Lung (tissue), 12 donors: ENCODE data around the gene ATAD3C. TPM values are rescaled to one million over a fixed set of nuclear protein-coding genes. Genes with fewer than 3 reads are reported as not detected.
"Not testable (repeated sequence)": the region's sequence is repeated elsewhere in the genome, so short reads cannot be mapped to it uniquely, and the experiment has no call there.

Source experiments
- ATAC-seq: fragments of 200-7000 bp; cut with Tn5 transposase; one replicate; pipeline ENCODE4 v1.9.1; 2020; ENCODE audit warnings: moderate number of reproducible peaks; ENCODE audit not compliant: insufficient read depth, low FRiP score
- DNase-seq, 3 donors: peaks; one replicate each; pipeline ENCODE4 v3.0.0-alpha.2; 2013 to 2017
- H3K27ac ChIP-seq, 2 donors: one replicate each; pipeline ENCODE4 v1.5.1; 2013; ENCODE audit warnings: mild to moderate bottlenecking in 2 of 2, moderate library complexity in 2 of 2, control low read depth in 1 of 2, inconsistent platforms in 1 of 2, low read depth in 1 of 2, low read length in 1 of 2
- H3K27me3 ChIP-seq, 3 donors: one replicate each; pipeline ENCODE4 v1.5.1; 2013; ENCODE audit warnings: low read length in 2 of 3; ENCODE audit not compliant: control insufficient read depth in 3 of 3, insufficient read depth in 3 of 3
- H3K36me3 ChIP-seq, 4 donors: one replicate each; pipeline ENCODE4 v1.5.1; 2013; ENCODE audit warnings: low read length in 4 of 4, mild to moderate bottlenecking in 1 of 4, moderate library complexity in 1 of 4; ENCODE audit not compliant: control insufficient read depth in 4 of 4, insufficient read depth in 4 of 4
- H3K4me1 ChIP-seq, 5 donors: one replicate each; pipeline ENCODE4 v1.5.1; 2013; ENCODE audit warnings: low read length in 5 of 5, mild to moderate bottlenecking in 2 of 5, moderate library complexity in 1 of 5; ENCODE audit not compliant: control insufficient read depth in 5 of 5, insufficient read depth in 5 of 5
- H3K4me3 ChIP-seq: one replicate; pipeline ENCODE4 v1.5.1; 2013; ENCODE audit warnings: mild to moderate bottlenecking, control low read depth, moderate library complexity
- H3K9ac ChIP-seq, 2 donors: one replicate each; pipeline ENCODE4 v1.5.1; 2013; ENCODE audit warnings: low read length in 2 of 2, control low read depth in 1 of 2; ENCODE audit not compliant: insufficient read depth in 1 of 2
- H3K9me3 ChIP-seq, 4 donors: one replicate each; pipeline ENCODE4 v1.5.1; 2013; ENCODE audit warnings: low read length in 3 of 4, mild to moderate bottlenecking in 1 of 4, moderate library complexity in 1 of 4; ENCODE audit not compliant: control insufficient read depth in 4 of 4, insufficient read depth in 3 of 4
- CTCF ChIP-seq: IDR thresholded peaks from 2 replicates; pipeline ENCODE4 v1.5.1; 2012; ENCODE audit warnings: mild to moderate bottlenecking; ENCODE audit errors: control extremely low read depth, extremely low read depth
- WGBS, 2 donors: extraction: QIAGEN DNeasy Blood & Tissue Kit; methylation state at CpG; one replicate each; pipeline ENCODE4 v1.1.7; 2013; 5-methylcytosine and 5-hydroxymethylcytosine counted together
- polyA plus RNA-seq, 2 donors: library from polyadenylated mRNA; stranded (reverse); fragments of 200-250 nt; gene quantifications; one replicate each; pipeline ENCODE4 v1.2.1, GENCODE V29; 2013
- total RNA-seq, 2 donors: library from RNA; depleted of rRNA in 1 of 2; stranded (reverse); fragments of >200 nt in 1 of 2; gene quantifications; one replicate each; pipeline ENCODE4 v1.2.1, GENCODE V29; 2014 to 2021
- donor health status: control.
- donor health status: control.
- donor health status: Bipolar disorder and iron deficiency.
- donor health status: healthy.
- donor health status: DM: yes; HTN: yes; CAD: no.

ATAD3C gene
- total and polyA plus RNA-seq, 4 donors = 0.60 to 18.0 (median 14.8) TPM

- TF ChIP-seq CTCF = no peak
- ATAC-seq = peak; percentile 95
- H3K36me3 ChIP-seq = no peaks in the 10 kb centered on the region
- H3K27ac ChIP-seq = peak within 1 kb of the TSS; percentile 80 to 90
- H3K4me3 ChIP-seq = peak within 1 kb of the TSS; percentile 82
- H3K9ac ChIP-seq = peak within 1 kb of the TSS in 1 of 2 donors; percentile 67
- peaks cover 0 to 10% (median 3%) of the 10 kb centered on the region in 5 donors for H3K4me1 ChIP-seq
- 0% methylated on average over 79 to 86 of the region's 87 CpGs for WGBS, 2 donors
- no peaks in the 10 kb centered on the region for H3K27me3 ChIP-seq
- H3K9me3 ChIP-seq = no peaks in the 10 kb centered on the region
- DNase-seq = peak; percentile 94 to 97 (median 94)
Observed at GRCh38 chr1:1471389-1472052, 22.0 kb downstream of the ATAD3C start, which contains the start of gene ATAD3B. TSS of gene ATAD3B (plus strand) at chr1:1471765. CDS start at chr1:1471885, 120 bp downstream.

- peak; percentile 3 for ATAC-seq
- not testable (repeated sequence) for H3K9ac ChIP-seq, DNase-seq, H3K36me3 ChIP-seq, H3K4me1 ChIP-seq, H3K27me3 ChIP-seq, H3K9me3 ChIP-seq
- H3K27ac ChIP-seq = peak overlapping the region in 1 of 2 donors; percentile 63
- H3K4me3 ChIP-seq = peak overlapping the region; percentile 54
- WGBS, 2 donors = 3 to 6% methylated on average over 24 to 46 of the region's 65 CpGs
Observed at GRCh38 chr1:1472053-1472876, 22.8 kb downstream of the ATAD3C start.

- H3K9me3 ChIP-seq, DNase-seq, H3K9ac ChIP-seq, H3K27ac ChIP-seq, ATAC-seq, H3K4me3 ChIP-seq, H3K4me1 ChIP-seq, H3K27me3 ChIP-seq: not testable (repeated sequence)
- 57 to 79% methylated on average over 15 of the region's 17 CpGs for WGBS, 2 donors
- peaks cover 0 to 25% (median 9%) of the 10 kb centered on the region in 4 donors for H3K36me3 ChIP-seq
Observed at GRCh38 chr1:1476011-1476410, 26.5 kb downstream of the ATAD3C start.

DNA sequence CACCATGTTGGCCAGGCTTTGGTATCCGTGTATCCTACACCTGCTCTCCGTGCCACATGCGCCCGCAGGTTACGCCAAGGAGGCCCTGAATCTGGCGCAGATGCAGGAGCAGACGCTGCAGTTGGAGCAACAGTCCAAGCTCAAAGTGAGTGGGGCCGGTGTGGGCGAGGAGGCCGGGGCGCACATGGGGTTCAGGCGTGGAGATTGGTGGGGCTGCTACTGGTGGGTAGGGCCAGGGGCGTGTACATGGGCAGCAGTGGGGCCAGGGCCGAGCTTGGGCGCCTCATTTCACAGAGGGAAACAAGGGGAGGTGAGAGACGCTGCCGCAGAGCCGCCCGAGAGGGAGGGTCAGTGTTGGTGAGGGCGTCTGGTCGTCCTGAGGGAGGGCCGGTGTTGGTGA lies 27.7 kb downstream of the ATAD3C start:
- H3K4me1 ChIP-seq = peaks cover 0 to 7% (median 0%) of the 10 kb centered on the region in 5 donors
- no peak overlapping the region for H3K4me3 ChIP-seq
- ATAC-seq (no peak), DNase-seq (no peak)
- H3K27me3 ChIP-seq = no peaks in the 10 kb centered on the region
- no peak for TF ChIP-seq CTCF
- H3K27ac ChIP-seq = no peak overlapping the region
- peaks cover 0 to 31% (median 9%) of the 10 kb centered on the region in 4 donors for H3K36me3 ChIP-seq
- 97% methylated on average over 22 of the region's 22 CpGs for WGBS, 2 donors
- no peak overlapping the region for H3K9ac ChIP-seq
- H3K9me3 ChIP-seq = peaks cover 0 to under 1% (median 0%) of the 10 kb centered on the region in 4 donors
